BJ (cell line): ENCODE measurements around the gene PRKAA1. TPM values are rescaled to one million over a fixed set of nuclear protein-coding genes. Genes with fewer than 3 reads are reported as not detected.

ENCODE experiments used
- CTCF ChIA-PET: fragments of 350-600 bp; formaldehyde crosslinking; extraction: SDS; loops from one replicate; lab custom pipeline; 2021; ENCODE audit warnings: antibody characterized with exemption, inconsistent platforms; lab: Yijun Ruan, JAX
- POLR2A ChIA-PET: fragments of 300-600 bp; sonication (Branson Sonifier 250); formaldehyde crosslinking; extraction: SDS; loops from one replicate; lab custom pipeline; 2021; ENCODE audit warnings: antibody characterized with exemption; lab: Charles Lee
- DNase-seq: peaks from one replicate; pipeline ENCODE4 v3.0.0-alpha.2; 2011; ENCODE audit warnings: low read depth
- H3K27me3 ChIP-seq: 2 replicates; pipeline ENCODE4 v1.6.0; 2011; ENCODE audit warnings: low read length; ENCODE audit not compliant: control insufficient read depth, insufficient read depth
- H3K36me3 ChIP-seq: 2 replicates; pipeline ENCODE4 v1.5.1; 2011; ENCODE audit warnings: low read length; ENCODE audit not compliant: control insufficient read depth, insufficient read depth
- H3K4me3 ChIP-seq: 2 replicates; pipeline ENCODE4 v1.5.1; 2011; ENCODE audit warnings: low read depth, mild to moderate bottlenecking, control low read depth, low read length
- polyA minus RNA-seq: library from RNA; depleted of rRNA, polyadenylated mRNA; stranded (reverse); fragments of >200 nt; gene quantifications from 2 replicates; pipeline ENCODE4 v1.2.3, GENCODE V29; 2011; rRNA and poly(A)+ RNA removed
- polyA plus RNA-seq: library from polyadenylated mRNA; depleted of rRNA; stranded (reverse); fragments of >200 nt; gene quantifications from 2 replicates; pipeline ENCODE4 v1.2.3, GENCODE V29; 2011; rRNA removed
- TF ChIP-seq, protein P1 (sequence below): IDR thresholded peaks from 2 replicates; pipeline ENCODE4 v1.5.1; 2011; ENCODE audit warnings: low read depth, mild to moderate bottlenecking, control low read depth, inconsistent platforms, low read length, moderate library complexity; ENCODE audit not compliant: insufficient read depth

Gene PRKAA1
- polyA plus RNA-seq (28.9 and 59.8 TPM in 2 replicates), polyA minus RNA-seq (16.0 and 19.3 TPM in 2 replicates)

DNA sequence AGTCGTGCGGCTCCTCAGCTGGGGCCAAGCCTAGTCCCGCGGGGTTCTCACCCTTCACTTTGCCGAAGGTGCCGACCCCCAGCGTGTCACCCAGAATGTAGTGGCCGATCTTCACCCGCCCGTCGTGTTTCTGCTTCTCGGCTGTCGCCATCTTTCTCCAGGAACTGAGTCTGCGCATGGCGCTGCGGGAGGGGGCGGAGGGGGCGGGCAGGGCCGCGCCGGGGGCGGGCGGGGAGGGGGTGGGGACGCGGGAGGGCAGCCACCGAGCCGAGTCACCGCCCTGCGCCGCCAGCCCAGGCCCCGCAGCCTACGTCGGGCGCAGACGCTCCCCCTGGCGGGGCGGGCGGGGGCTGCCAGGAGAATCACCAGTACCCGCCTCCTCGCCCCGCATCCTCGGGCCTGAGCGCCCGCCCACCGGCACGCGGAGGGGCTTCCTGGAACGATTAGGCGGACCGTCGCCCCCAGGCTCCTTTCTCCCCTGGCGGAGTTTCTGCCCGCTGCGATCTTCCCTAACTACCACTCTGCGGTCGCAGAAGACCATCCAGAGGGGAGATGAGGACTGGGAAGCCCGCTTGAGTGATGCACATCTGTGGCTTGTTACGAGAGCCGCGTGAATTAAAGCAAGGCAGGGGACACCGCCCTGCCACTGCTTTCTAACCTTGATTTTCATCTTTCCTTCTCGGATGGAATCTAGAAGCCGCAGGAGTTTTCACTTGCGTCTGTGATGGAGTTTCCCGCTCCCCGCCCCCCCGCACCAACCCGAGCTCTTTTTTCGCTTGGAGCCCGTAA is at the start of gene PRKAA1:
Gene PRKAA1, minus strand, starts transcription at position 363 of the 789 bp plus-strand sequence. Its CDS starts 185 bp downstream, at position 178.
- POLR2A ChIA-PET, result interaction anchor here (0.6 kb wide), 3 partner anchors 9 to 33 kb away, joined by 3 to 6 read pairs (median 5); no protein-coding TSS in a partner anchor

DNA sequence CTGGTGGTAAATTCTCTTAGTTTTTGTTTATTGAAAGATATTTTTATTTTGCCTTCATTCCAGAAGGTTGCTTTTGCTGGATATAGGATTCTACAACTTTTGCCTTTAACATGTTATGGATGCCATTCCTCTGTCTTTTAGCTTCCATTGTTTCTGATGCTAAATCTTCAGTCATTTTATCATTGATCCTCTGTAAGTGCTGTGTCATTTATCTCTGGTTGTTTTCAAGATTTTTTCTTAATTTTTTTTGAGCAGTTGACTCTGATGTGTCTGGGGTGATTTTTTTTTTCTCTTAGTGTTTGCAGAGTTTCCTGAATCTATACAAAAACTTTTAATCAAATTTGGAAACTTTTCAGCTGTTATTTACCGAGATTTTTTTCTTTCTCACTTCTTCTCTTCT is 49.4 kb upstream of the PRKAA1 start:
- CTCF ChIA-PET, result interaction anchor here (0.7 kb wide), 1 partner anchor 95 kb away, joined by 4 read pairs; no protein-coding TSS in a partner anchor

More for the DNA sequence above, at the start of gene PRKAA1:
- Histone ChIP-seq H3K36me3 (no peaks in the 10 kb centered on the region), H3K27me3 (no peaks in the 10 kb centered on the region), H3K4me3 (peak within 1 kb of the TSS; percentile 67)
- CTCF ChIA-PET, result interaction anchor here (0.6 to 1.1 kb wide), 8 partner anchors 9 to 232 kb away, joined by 3 read pairs; partner anchors contain the start of gene TTC33
- DNase-seq, result no peak
- TF ChIP-seq, protein P1, sequence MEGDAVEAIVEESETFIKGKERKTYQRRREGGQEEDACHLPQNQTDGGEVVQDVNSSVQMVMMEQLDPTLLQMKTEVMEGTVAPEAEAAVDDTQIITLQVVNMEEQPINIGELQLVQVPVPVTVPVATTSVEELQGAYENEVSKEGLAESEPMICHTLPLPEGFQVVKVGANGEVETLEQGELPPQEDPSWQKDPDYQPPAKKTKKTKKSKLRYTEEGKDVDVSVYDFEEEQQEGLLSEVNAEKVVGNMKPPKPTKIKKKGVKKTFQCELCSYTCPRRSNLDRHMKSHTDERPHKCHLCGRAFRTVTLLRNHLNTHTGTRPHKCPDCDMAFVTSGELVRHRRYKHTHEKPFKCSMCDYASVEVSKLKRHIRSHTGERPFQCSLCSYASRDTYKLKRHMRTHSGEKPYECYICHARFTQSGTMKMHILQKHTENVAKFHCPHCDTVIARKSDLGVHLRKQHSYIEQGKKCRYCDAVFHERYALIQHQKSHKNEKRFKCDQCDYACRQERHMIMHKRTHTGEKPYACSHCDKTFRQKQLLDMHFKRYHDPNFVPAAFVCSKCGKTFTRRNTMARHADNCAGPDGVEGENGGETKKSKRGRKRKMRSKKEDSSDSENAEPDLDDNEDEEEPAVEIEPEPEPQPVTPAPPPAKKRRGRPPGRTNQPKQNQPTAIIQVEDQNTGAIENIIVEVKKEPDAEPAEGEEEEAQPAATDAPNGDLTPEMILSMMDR, result peak; percentile 59

DNA sequence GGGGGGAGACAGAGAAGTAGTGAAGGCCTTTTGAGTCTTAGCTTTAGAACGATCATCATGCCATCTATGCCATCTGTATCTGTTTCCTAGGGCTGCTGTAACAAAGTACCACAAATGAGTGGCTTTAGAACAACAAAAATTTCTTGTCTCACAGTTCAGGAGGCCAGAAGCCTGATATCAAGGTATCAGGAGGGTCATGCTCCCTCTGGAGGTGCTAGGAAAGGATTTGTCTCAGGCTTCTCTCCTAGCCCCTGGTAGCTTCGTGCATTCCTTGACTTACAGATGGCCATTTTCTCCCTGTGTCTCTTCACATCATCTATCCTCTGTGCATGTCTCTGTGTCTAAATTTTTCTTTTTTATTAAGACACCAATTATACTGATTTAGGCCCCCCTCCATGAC is 48.2 kb upstream of the PRKAA1 start:
- H3K27me3 ChIP-seq, result no peaks in the 10 kb centered on the region
- ChIA-PET POLR2A (no interaction called here), CTCF (no interaction called here)
- no peak overlapping the region for H3K4me3 ChIP-seq
- H3K36me3 ChIP-seq, result no peaks in the 10 kb centered on the region
- TF ChIP-seq, protein P1, result no peak
- DNase-seq, result no peak

More for the DNA sequence above, 49.4 kb upstream of the PRKAA1 start:
- H3K4me3 ChIP-seq, result no peak overlapping the region
- TF ChIP-seq, protein P1, result no peak
- H3K27me3 ChIP-seq, result no peaks in the 10 kb centered on the region
- POLR2A ChIA-PET, result no interaction called here
- no peaks in the 10 kb centered on the region for H3K36me3 ChIP-seq
- DNase-seq, result no peak

DNA sequence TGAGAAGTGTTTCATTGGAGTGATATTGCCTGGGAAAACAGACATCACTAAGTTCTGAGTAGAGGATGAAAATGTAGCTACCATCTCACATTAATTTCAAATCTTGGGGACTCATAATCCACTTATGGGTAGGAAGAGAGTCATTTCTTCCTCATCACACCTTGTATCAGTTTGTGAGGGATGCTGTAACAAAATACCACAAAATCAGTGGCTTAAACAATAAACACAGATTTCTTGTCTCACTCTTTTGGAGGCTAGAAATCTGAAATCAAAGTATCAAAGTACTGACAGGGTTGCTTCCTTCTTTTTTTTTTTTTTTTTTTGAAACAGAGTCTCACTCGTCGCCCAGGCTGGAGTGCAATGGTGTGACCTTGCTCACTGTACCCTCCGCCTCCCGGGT is 46.4 kb upstream of the PRKAA1 start:
- H3K4me3 ChIP-seq, result no peak overlapping the region
- CTCF ChIA-PET, result no interaction called here
- POLR2A ChIA-PET, result no interaction called here
- TF ChIP-seq, protein P1, result no peak
- no peak for DNase-seq
- H3K27me3 ChIP-seq, result no peaks in the 10 kb centered on the region
- H3K36me3 ChIP-seq, result no peaks in the 10 kb centered on the region

DNA sequence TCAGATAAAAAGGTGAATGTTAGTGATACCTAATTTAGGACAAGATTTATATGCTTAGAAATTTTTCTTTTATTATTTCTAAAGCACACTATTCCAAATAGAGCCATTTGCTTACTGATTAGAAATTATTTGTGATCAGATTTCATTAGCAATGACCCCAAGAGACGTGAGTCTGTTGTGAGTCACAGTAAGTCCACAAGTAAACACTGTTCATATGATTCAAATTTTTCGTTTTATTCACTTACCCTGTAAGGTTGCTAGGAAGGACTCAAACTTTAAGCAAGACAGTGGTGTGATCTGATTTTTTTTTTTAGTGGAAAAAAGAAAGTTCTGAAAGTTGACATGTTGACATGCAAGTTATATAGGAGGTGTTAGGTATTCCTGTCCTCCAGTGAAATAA is 44.2 kb upstream of the PRKAA1 start:
- POLR2A ChIA-PET, result interaction anchor here (0.6 to 0.9 kb wide), 2 partner anchors 9 to 51 kb away, joined by 3 to 4 read pairs; no protein-coding TSS in a partner anchor
- H3K27me3 ChIP-seq, result no peaks in the 10 kb centered on the region
- no peak overlapping the region for H3K4me3 ChIP-seq
- CTCF ChIA-PET, result interaction anchor here (1.4 kb wide), 1 partner anchor 37 kb away, joined by 4 read pairs; no protein-coding TSS in a partner anchor
- DNase-seq, result no peak
- TF ChIP-seq, protein P1, result no peak
- no peaks in the 10 kb centered on the region for H3K36me3 ChIP-seq
